GM19193 (cell line): ENCODE measurements around the gene KCNMB2.

ENCODE experiments used
- POLR2A ChIP-seq: IDR thresholded peaks from 4 replicates; pipeline ENCODE4 v1.6.1; 2011; ENCODE audit not compliant: insufficient read depth, insufficient read length; ENCODE audit errors: extremely low read depth

KCNMB2 gene

DNA sequence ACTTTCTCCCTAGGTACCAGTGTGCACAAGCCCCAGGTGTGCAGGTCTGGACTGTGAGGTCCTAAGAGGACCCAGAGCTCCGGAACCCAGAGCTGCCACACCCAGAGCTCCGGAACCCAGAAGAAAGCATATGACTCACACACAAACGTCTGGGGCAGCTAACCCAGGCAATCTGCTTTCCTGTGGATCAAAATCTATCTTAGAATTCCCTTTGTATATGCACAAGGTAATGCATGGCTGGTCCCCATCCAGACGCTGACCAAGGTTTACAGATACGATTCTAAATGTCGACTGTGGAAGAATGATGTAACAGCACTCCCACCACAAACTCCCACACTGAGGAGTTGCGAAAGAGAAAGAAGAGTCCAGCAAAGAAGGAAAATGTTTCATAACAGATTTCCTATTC, 15.7 kb downstream of the KCNMB2 start:
- TF ChIP-seq POLR2A, result no peak

DNA sequence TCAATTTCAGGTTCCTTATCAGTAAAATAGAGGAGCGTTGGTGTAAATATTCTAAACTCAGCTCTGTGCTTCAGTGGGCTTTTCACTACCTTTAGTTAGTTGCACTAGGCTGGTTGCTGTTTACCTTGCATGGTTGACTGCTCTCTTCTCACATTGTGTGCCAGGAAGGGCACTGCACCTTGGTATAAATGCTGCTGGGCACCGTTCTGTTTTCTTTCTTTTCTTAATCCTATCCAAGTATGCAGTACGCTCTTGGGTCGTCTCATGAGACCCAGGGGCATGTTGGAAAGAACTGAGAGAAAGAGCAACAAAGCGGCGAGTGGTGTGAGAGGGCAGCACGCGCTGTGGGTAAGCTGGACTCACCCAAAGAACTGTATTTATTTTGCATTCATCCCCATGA, 22.4 kb downstream of the KCNMB2 start:
- no peak for TF ChIP-seq POLR2A

DNA sequence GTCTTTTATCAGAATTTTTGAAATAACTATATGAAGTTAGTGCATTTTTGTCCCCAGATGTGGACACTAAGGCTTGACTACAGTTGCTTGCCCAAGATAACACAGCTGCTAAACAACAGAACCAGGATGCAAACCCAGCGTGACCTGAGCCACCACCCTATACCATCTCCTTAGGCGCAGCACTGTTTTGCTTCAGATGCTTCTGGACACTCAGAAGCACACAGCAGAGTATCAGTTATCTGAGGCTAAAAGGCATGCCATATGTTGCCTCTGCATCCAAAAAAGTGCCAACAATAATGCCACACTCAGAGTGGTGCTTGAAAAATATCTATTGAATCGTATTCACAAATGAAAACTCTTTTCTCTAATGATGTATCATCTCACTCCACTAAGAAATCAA, 24.5 kb downstream of the KCNMB2 start:
- TF ChIP-seq POLR2A, result no peak

DNA sequence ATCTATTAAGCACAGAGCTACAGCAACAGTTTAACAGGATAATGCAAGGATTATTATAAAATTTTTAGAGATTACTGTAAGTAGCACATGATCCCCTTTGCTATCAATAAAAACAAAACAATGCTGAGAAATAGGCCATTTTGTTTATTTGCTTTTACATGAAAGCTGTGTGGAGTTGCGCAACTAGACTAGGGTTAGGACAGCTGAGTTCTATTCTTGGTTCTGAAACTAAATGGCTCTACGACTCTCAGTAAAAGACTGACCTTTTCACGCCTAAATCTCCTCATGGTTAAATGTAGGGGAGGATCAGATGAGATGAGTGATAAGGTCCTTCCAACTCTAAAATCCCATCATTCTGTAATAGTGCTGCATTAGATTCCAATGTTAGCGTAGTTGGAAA, 25.0 kb downstream of the KCNMB2 start:
- no peak for TF ChIP-seq POLR2A

DNA sequence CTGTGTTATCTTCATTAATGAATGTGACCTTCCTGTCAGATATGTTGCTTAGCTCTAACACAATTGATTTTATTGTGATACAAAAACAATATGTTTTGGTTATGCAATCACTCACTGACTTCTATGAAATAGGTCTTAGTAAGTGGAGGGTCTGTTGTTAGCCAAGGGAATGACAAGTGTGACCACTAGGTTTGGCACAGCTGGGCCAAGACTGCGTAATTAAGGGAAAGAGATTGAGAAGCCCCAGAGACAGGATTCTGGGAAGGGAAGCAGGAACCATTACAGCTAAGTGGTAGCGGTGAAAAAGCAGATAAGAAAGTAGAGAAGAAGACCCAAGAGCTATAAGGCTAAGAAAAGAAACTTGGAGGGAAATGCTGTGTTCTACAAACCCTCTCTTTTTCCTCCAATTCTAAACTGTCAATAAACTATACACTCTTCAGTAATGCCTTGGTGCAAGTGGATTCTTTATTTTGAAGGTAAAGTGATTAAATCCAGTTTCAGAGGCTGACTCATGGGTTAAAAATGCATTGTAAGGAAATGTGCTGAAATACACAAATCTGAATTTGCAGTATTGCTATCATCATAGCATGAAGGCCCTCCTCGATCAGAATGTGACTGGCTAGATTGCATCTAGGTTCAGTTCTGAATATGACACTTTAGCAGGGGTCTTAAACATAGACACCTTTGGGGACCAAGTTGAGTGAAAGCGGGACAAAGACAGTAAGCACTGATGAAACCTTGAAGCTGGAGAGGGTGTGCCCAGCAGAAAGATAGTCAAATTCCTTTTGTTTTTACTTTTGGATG, 26.1 kb downstream of the KCNMB2 start:
- no peak for TF ChIP-seq POLR2A

DNA sequence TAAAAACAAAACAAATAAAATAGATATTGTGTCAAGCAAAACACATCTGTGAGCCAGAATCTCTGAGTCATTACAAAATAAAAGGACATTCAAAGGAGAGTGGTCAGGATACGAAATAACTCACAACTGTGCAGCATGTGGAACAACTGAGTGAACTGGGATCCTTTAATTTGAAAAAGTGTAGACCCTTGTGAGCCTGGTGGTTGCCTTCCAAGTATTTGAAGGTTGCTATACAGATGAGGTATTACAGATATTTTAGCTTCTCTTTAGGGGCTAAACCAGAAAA, 26.7 kb downstream of the KCNMB2 start:
- TF ChIP-seq POLR2A, result no peak

DNA sequence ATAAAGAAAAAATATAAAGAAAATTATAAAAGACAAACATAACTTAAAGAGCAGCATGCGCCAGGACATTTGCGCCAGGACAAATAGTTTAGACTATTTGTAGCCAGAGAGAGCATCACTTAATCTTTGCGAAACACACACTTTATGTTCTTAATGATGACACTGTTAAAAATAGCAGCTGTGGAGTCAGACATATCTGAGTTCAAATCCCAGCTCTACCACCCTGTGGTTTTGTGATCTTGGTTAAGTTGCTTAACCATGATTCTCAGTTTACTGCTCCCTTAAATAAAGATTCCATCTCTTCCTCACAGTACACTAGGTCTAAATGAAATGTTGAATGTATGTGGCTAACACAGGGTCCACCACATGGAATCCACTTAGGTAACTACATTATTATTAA, 31.4 kb downstream of the KCNMB2 start:
- TF ChIP-seq POLR2A, result no peak

DNA sequence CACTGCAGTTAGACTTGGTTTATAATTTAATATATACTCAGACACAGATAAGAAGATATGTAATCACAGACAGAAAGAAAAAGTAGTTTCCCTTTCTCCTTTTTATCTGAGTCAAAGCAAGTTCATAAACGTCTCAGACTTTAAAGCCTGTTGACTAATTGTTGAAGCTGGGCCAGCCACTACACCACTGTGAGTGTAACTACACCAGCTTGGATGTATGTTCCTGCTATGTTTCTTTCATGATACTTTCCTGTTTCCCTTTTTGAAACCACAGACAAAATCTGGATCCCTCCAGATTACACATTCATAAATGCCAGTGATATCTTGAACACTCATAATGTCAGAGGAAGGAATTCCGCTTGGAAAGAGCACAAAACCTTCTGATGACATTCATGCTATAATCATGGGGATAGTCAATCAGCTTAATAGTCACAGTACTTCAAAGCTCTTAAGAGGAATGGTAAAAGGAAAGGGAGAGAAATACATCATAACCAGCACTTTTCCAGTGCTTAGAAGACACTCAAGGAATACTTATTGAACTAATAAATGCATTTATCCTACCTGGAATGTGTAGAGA, 32.0 kb downstream of the KCNMB2 start:
- TF ChIP-seq POLR2A, result no peak

DNA sequence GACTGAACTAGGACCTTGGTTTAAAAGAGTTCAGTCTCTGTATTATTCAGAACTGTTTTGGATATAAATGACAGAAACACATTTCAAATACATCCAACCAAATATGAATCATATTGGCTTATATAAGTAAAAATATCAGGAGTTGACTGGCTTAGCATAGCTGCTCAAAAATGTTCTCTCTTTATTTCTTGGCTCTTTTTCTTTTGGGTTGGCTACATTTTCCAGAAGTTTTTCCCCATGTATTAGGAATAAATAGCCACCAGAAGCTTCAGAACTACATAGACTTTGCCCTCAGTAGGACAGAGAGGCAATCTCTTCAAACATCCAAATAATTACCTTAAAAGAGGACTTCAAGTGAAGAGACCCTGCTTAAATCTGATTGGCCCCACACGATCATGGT, 32.7 kb downstream of the KCNMB2 start:
- TF ChIP-seq POLR2A, result no peak

DNA sequence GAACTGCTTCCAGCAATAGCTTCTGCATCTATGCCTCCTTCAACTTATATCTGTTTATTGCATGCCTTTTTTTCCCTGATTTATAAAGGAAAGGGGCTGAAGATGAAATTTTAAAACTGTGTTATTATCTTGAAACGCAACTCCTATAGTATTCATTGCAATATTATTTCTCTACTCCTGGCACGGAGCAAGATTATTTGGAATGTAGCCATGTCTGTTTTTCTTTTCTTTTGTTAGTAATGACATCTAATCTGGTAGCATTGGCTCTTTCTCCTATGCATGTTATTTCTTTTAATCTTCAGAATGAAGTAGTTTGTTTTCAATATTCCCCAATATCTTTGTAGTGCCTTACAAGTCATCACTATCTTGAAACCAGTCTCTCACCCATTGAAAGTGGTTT, 33.6 kb downstream of the KCNMB2 start:
- no peak for TF ChIP-seq POLR2A

DNA sequence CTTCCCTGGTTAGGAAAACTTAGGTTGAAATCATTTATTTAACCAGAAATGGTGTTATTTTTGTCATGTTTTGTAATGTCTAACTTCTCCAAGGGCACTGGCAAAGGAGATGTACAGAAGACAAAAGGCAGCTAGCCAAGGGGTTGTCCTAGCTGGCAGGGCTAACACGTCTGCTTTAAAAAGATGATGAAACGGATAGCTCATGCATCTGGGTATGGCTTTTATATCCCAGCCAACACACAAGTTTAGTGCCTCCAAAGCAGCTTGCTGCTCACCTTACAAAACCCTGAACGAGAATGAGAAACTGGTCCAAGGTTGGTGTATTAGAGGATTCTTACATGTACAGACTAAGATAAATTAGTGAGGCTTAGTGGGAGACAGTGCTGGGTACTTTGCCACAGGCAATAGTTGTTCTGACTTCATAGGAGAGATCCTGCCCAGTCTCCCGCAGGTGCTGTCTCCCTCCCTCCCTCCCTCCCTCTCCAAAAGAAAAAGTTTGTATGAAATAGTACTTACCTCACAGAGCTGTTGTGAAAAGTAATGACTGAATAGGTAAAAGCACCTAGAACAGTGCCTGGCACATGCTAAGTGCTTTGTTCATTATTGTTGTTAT, 47.8 kb downstream of the KCNMB2 start:
- no peak for TF ChIP-seq POLR2A

DNA sequence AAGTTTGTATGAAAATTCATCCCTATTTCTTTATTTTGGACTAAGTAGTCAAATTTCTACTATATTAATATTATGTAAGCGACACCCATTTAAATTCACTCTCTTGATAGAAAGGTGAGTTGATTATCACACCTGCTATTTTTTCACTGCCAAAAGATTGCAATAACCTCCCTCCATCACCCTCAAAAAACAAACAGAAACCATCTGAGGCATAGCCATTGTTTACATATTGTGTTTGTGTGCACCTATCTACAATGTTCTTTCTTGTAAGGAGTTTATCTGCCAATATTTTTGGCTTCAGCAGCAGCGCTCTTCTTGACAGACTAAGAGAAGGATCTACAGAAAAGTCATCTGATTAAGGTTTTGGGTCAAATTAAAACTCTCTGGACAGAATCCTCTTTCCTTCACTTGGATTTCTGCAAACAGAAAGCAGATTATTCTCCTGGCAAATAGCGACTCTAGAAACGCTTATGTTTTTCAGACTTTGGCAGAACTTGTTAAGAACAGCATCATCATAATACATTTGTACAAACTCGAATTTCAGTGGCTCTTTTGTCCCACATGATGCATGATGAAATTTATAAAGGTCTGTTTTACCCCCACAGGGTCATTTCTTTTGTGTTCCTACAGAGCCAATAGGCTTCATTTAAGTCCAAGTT, 48.6 kb downstream of the KCNMB2 start:
- no peak for TF ChIP-seq POLR2A

DNA sequence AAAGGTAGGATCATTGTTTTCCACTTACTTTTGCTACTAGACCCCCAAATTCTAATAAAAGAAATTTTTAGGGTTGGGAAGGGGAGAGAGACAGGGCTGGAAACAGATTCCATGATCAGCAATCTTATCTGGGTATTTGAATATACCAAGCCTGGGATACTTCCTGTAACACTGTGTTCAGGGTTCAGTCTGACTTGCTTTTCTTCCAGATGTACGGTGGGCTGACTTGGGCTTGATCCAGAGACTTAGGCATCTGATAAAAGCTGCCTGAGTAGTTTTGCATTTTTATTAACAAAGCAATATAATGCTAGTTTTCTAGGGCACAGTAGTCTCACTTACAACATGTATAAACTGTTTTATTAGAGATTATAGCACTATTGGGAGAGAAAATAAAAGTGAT, 49.2 kb downstream of the KCNMB2 start:
- TF ChIP-seq POLR2A, result no peak

DNA sequence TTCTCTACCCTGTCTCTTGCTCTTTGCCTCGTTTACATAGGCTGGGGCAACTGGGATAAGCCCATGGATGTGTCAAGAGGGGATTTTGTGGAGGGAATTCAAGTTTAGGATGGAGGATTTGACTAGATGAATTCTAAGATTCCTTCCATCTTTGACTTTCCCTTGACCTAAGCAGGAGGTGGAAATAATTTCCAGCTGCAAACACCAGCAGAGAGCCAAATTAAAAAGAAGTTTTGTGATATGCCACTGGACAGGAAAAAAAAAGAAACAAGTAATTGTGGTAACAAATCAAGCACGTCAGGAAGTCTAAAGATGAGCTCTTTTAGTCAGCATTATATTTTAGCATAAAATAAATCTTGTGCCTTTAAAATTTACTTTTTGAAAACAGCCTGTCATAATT, 49.8 kb downstream of the KCNMB2 start:
- TF ChIP-seq POLR2A, result no peak

DNA sequence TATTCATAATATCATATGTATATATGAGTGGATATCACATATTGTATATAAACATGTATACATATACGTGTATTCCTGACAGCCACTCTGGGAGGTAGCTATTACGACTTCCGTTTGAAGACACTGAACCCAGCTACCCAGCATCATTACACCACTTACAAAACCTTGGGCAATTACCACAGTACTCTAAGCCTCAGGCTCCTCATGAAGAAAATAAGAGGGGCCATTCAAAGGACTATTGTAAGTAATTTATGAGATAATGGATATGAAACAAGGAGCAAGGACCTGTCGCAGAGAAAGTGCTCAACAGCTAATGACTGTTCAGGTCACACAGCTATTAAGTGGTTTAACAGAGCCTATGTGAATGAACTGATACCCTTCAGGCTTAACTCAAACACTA, 52.4 kb downstream of the KCNMB2 start:
- no peak for TF ChIP-seq POLR2A

DNA sequence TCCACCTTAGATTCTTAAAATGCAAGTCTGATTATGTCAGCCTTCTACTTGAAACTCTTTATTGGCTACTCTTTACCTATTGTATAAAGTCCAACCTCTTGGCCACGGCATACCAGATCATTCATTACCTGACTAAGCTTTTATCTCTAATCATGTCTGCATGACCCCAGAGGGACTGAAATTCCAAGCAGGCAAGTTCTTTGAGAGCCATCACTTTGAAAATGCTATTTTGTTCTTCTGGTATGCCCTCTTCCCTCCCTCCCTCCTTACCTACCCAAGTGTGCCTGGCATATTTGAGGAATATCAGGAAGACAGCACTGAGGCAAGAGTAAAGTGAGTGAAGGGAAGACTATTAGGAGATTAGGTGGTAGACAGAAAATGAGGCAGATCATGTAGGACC, 57.5 kb downstream of the KCNMB2 start:
- no peak for TF ChIP-seq POLR2A

DNA sequence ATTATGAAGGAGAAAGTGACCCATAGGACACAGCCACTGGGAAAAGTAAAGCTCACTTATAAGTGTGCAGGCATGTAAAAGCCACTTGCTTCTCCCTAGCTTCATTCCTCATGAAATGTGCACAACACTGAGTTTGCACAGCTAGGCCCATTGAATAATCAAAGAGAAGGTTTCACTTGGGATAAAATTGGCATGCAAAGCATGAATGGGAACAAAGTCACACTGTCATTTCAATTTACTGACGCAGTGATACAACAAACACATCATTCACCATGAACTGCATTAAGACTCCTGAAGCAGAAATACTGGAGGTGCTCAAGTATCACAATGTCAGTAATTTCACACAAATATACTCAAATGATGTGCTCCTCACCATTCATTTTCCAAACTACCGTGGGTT, 61.1 kb downstream of the KCNMB2 start:
- TF ChIP-seq POLR2A, result no peak

DNA sequence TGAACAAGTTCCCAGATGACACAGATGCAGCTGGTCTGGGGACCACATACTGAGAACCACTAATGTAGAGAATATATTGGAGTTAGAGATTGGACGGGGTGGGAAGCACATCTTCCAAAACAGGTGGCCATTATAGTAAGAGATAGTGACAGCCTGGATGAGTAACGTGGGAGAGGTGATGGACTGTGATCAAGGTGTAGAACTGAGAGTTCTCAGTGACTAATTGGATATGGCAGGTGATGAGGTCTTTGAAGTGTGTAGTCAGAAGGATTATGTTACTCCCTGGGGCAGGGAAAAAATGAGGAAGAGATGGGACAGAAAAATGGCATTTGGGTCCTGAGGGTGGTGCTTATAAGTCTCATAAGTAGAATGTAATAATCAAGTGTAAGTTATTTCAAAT, 66.6 kb downstream of the KCNMB2 start:
- TF ChIP-seq POLR2A, result no peak
